ENCODE results near the gene PRRC2B. TPM values are rescaled to one million over a fixed set of nuclear protein-coding genes. Genes with fewer than 3 reads are reported as not detected.
"Not testable (repeated sequence)": the region's sequence is repeated elsewhere in the genome, so short reads cannot be mapped to it uniquely, and the experiment has no call there.

Gene PRRC2B
- total RNA-seq, 1 donor from 2014 or later = 47.2 TPM

DNA sequence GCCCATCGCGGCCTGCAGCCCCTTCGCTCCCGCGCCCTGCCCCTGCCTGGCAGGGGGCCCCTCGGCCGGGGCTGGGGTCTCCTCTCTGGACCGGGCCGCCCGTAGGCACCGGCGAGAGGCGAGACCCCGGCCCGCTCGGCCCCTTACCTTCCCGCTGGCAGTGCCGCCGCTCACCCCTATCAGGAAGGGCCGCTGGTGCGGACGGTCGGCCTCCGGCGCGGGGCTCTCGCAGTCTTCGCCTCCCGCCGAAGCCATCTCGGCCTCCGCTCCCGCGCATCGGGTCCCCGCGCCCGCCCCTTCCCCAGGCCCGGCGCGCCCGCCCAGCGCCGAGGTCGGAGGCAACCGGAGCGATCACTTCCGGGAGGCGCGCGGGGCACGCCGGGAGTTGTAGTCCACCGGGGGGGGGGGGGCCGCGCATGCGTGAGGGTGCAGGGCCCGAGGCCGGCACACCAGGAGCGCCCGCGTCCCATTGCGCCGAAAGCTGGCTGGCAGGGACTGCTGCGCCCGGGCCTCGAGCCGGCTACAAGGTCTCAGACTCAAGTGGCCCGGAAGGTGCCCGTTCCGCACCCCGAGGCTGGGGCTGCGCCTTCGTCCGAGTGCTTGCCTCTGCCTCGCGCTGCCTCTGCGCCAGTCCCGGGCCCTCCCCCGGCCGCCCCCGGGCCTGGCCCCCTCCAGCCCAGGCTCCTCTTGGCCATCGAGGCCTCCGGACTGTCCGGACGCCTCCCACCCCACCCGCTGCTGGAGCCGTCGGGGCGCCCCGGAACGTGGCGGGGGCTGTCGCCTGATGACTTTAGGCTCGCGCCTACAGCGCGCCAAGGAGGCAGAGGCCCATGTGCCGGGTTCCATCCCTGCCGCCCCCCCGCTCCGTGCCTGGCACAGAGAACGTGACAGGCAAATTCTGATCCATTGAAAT lies 137.3 kb downstream of the PRRC2B start, which contains the start of gene UCK1:
Gene UCK1 (minus strand): TSS at position 344 of the 913 bp plus-strand sequence. CDS start 89 bp downstream, at position 255.
- DNase-seq (ENCODE audit: low read depth, low spot score) = peak; percentile 43

DNA sequence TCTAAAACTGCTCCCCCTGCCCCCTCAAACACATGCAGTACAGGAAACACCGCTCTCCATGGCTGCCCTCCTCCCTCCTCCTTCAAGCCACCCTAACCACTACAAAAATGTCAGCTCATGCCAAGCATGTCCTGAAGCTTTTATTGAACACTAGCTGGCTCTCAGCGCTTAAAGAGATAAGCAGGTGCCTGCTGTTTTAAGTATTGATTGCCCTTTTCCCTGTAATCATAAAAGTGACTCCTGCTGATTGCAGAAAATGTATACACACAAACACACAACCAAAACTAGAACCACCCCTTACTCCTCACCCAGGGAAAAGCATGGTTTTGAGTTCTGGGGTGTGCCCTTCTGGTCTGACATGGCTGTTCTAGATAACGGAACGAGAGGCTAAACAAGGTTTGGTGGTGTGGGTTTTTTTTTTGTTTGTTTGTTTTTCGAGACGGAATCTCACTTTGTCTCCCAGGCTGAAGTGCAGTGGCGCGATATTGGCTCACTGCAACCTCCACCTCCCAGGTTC lies 140.9 kb downstream of the PRRC2B start:
- no peak for DNase-seq (ENCODE audit: low read depth, low spot score)

DNA sequence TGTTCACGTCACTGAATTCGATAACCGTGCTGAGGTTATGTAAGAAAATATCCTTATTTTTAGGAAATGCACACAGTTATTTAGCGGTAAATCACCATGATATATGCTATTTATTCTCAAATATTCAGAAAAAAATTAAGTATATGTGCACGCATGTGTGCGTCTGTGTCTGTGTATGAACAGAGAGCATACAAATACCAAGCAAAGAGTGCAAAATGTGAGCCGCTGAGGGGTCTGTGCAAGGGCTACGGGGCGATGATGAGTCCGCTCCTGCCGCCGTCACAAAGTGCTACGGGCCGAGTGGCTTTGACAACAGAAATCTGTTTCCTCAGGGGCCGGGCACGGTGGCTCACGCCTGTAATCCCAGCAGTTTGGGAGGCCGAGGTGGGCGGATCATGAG lies 144.1 kb downstream of the PRRC2B start:
- DNase-seq (ENCODE audit: low read depth, low spot score) = no peak

DNA sequence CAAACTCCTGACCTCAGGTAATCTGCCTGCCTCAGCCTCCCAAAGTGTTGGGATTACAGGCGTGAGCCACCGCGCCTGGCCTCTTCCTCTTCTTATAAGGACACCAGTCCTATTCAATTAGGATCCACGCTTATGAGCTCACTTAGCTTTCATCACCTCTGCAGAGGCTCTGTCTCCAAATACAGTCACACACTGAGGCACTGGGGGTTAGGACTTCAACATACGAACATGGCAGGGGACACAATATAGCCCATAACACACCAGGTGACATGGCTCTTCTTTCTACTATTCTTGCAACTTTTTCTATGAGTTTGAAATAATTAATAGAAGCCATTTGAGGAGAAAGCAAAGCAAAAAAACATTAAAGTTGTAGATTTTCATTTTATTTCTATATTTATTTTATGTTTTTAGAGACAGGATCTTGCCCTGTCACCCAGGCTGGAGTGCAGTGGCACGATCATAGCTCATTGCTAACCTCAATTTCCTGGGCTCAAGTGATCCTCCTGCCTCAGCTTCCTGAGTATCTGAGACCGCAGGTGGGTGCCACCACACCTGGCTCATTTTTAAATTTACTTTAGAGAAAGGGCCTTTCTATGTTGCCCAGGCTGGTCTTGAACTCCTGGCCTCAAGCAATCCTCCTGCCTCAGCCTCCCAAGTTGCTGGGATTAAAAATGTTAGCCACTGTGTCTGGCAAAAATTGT lies 145.5 kb downstream of the PRRC2B start:
- DNase-seq (ENCODE audit: low read depth, low spot score) = no peak

DNA sequence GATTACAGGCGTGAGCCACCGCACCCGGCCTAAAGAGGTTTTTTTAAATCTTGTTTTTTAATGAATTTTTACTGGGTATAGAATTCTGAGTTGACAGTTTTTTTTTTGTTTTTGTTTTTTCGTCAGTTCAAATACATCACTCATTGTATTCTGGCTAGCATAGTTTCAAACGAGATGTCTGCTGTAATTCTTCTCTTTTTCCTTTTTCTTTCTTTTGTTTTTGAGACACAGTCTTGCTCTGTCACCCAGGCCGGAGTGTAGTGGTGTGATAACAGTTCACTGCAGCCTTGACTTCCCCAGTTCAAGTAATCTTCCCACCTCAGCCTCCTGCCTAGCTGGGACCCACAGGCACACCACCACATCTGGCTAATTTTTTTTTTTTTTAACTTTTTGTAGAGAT lies 149.3 kb downstream of the PRRC2B start:
- DNase-seq (ENCODE audit: low read depth, low spot score) = no peak

DNA sequence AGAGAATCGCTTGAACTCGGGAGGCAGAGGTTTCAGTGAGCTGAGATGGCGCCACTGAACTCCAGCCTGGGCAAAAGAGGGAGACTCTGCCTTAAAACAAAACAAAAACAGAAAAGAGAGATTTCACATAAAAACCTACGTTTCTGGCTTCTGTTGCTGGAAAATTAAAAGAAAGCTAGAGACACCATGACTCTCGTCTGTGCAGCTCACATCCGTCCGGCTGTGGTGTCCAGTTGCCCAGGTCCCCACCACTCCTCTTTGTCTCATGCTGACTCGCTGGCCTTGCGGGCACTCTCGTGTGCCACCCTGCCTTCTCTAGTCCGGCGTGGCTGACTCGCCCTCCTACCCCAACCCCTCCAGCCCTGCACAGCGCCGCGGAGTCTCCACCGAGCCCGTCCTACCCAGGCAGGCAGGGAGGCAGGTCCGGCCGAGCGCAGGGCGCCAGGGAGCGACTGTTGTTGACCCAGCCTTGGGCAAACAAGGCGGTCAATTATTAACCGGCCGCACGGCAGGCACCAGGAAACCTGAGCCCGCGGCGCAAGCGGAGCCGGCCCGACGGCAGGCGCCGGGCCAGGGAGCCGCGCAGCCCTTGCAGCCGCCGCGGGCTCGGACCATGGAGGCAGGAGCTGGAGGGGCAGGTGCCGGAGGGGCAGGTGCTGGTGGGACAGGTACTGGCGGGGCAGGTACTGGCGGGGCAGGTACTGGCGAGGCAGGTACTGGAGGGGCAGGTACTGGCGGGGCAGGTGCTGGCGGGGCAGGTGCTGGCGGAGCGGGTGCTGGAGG lies 151.3 kb downstream of the PRRC2B start, which contains the start of gene PRRT1B:
Gene PRRT1B (plus strand): TSS at position 521 of the 783 bp plus-strand sequence. CDS start 93 bp downstream, at position 614.
- no peak for DNase-seq (ENCODE audit: low read depth, low spot score)

DNA sequence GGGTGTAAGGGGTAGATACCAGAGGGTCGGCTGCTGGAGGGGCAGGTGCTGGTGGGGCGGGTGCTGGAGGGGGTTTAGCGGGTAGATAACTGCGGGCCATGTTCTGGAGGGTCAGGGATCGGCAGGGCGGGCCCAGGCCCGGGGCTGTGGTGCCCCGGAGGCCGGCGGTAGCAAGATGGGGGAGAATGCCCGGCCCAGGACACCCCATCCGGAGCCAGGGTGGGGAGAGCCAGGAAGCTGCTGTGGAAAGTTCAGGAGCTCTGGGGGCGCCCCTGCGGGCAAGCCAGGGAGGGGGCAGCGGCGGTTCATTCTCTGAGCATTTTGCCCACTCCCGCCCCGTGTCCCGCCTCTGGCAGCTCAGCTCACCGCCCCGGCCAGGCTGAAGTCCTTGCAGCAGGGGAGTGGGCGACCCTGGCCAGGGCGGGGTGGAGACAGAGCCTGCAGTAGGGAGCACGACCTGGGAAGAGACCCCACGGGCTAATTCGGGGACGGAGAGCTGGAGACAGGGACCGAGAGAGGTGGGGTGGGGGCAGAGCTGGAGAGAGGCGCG lies 152.0 kb downstream of the PRRC2B start:
- no peak for DNase-seq (ENCODE audit: low read depth, low spot score)

DNA sequence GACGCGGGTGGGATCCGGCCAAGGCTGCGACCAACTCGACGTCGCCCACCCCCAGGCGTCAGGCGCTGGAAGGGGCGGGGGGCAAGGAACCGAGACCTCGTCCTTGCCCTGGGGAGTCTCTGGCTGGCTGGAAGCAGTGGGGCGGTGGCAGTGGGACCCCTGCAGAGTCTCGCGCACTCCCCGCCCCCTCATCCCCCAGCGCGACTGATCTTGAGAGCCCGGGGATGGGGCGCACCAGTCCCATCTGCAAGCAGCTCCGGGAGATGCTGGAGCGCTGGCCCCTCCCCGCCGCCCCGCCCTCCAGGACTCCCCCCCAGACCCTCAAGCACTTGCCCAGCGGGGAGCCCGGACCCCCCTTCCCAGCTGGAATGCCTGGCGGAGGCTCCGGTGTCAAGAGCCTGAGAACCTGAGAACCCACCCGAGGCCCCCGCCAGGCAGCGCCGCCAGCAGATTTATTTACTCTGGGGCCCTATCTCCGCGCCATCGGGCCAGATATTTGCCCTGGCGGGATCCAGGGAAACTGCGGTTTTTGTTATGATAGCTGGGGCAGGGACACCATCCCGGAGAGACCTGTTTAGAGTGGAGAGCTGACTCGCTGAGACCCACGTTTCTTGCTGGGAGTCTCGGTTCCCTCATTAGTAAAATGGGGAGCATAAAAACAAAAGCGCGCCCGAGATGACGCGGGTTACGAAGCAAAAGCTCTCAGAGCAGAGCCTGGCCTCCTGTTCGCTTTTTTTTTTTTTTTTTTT lies 152.6 kb downstream of the PRRC2B start:
- DNase-seq (ENCODE audit: low read depth, low spot score) = no peak

DNA sequence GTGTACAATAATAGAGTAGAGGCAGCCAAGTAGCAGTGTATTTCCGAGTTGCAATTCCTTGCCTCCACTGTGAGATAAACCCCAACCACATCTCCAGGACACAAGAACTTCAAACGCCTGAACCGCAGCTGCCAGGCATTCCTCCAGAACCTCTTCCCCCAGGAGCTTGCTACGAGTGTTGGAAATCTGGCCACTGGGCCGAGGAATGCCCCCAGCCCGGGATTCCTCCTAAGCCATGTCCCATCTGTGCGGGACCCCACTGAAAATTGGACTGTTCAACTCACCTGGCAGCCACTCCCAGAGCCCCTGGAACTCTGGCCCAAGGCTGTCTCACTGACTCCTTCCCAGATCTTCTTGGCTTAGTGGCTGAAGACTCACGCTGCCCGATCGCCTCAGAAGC lies 155.3 kb downstream of the PRRC2B start:
- DNase-seq (ENCODE audit: low read depth, low spot score) = not testable (repeated sequence)

Other genes starting within 250 kb of the PRRC2B start
- 3.7 and 4.9 TPM in 2 replicates for gene FAM78A, start 117.6 kb upstream of the PRRC2B start, total RNA-seq
- 1.5 and 3.6 TPM in 2 replicates for gene PLPP7, start 104.4 kb upstream of the PRRC2B start, total RNA-seq
- 28.5 and 31.4 TPM in 2 replicates for gene POMT1, start 108.8 kb downstream of the PRRC2B start, total RNA-seq
- 21.9 and 28.3 TPM in 2 replicates for gene UCK1, start 137.2 kb downstream of the PRRC2B start, total RNA-seq
- gene PRRT1B, start 151.4 kb downstream of the PRRC2B start, total RNA-seq = not detected in 2 replicates

Data from pulmonary artery endothelial cell (primary cell).